Keratinocyte (primary cell): ENCODE measurements around the gene MRPL40. TPM values are rescaled to one million over a fixed set of nuclear protein-coding genes. Genes with fewer than 3 reads are reported as not detected.

ENCODE experiments used
- DNase-seq: peaks from one replicate; pipeline ENCODE4 v3.0.0-alpha.2; 2011; ENCODE audit warnings: low read depth, missing footprints, low spot score
- FAIRE-seq: peaks from 2 replicates; lab custom pipeline; 2011; peaks lifted over from hg19 to GRCh38; lab: Jason Lieb, UNC
- H2AFZ ChIP-seq: 2 replicates; pipeline ENCODE4 v1.6.0; 2012; ENCODE audit warnings: low read length, control low read depth, inconsistent platforms; ENCODE audit not compliant: control insufficient read depth
- H3K27ac ChIP-seq: 2 replicates; pipeline ENCODE4 v1.5.1; 2011; ENCODE audit warnings: low read length; ENCODE audit not compliant: control insufficient read depth, insufficient read depth
- H3K27me3 ChIP-seq: 3 replicates; pipeline ENCODE4 v1.6.0; 2011; ENCODE audit warnings: low read length; ENCODE audit not compliant: control insufficient read depth, insufficient read depth; ENCODE audit errors: extremely low read depth
- H3K36me3 ChIP-seq, 2 experiments: 2 replicates in 1 of 2; 3 replicates in 1 of 2; pipeline ENCODE4 v1.5.1; 2011; ENCODE audit warnings: low read length in 2 of 2, mild to moderate bottlenecking in 1 of 2; ENCODE audit not compliant: control insufficient read depth in 2 of 2, insufficient read depth in 2 of 2; ENCODE audit errors: extremely low read depth in 1 of 2
- H3K4me1 ChIP-seq: 3 replicates; pipeline ENCODE4 v1.5.1; 2011; ENCODE audit warnings: low read length; ENCODE audit not compliant: control insufficient read depth, insufficient read depth; ENCODE audit errors: extremely low read depth
- H3K4me2 ChIP-seq: 3 replicates; pipeline ENCODE4 v1.6.0; 2011; ENCODE audit warnings: low read depth, low read length; ENCODE audit not compliant: control insufficient read depth, insufficient read depth; ENCODE audit errors: extremely low read depth
- H3K4me3 ChIP-seq, 3 experiments: fragments of 200-600 bp in 1 of 3; sonication (generic) in 1 of 3; 2 replicates in 2 of 3; 3 replicates in 1 of 3; pipeline ENCODE4 v1.5.1; 2011 to 2016; ENCODE audit warnings: low read length in 3 of 3, mild to moderate bottlenecking in 3 of 3, control low read depth in 2 of 3, inconsistent platforms in 1 of 3, low read depth in 1 of 3, mixed read lengths in 1 of 3, mixed run types in 1 of 3, moderate library complexity in 1 of 3; ENCODE audit not compliant: control insufficient read depth in 2 of 3, insufficient read depth in 2 of 3; ENCODE audit errors: extremely low read depth in 1 of 3
- H3K79me2 ChIP-seq: 2 replicates; pipeline ENCODE4 v1.6.0; 2012; ENCODE audit warnings: low read length; ENCODE audit not compliant: control insufficient read depth, insufficient read depth
- H3K9ac ChIP-seq: 3 replicates; pipeline ENCODE4 v1.6.0; 2011; ENCODE audit warnings: low read length; ENCODE audit not compliant: control insufficient read depth, insufficient read depth; ENCODE audit errors: extremely low read depth
- H3K9me1 ChIP-seq: 3 replicates; pipeline ENCODE4 v1.6.0; 2011; ENCODE audit warnings: low read length; ENCODE audit not compliant: control insufficient read depth, insufficient read depth; ENCODE audit errors: extremely low read depth
- H3K9me3 ChIP-seq: 2 replicates; pipeline ENCODE4 v1.5.1; 2012; ENCODE audit warnings: low read depth, low read length; ENCODE audit not compliant: control insufficient read depth
- H4K20me1 ChIP-seq: 3 replicates; pipeline ENCODE4 v1.6.0; 2011; ENCODE audit warnings: low read length; ENCODE audit not compliant: control insufficient read depth, insufficient read depth; ENCODE audit errors: extremely low read depth
- CTCF ChIP-seq, 3 experiments: IDR thresholded peaks in 1 of 3; conservative IDR thresholded peaks in 1 of 3; optimal IDR thresholded peaks in 1 of 3; 2 replicates in 2 of 3; 3 replicates in 1 of 3; pipeline versions ENCODE3 to v1.5.1; 2011; ENCODE audit warnings: low read length in 3 of 3, mild to moderate bottlenecking in 3 of 3, moderate library complexity in 2 of 3, control low read depth in 1 of 3, inconsistent platforms in 1 of 3; ENCODE audit not compliant: insufficient read depth in 2 of 3; ENCODE audit errors: extremely low read depth in 1 of 3
- EZH2 ChIP-seq: IDR thresholded peaks from one replicate; pipeline ENCODE4 v1.6.1; 2012; ENCODE audit warnings: inconsistent platforms, mild to moderate bottlenecking, low read length, moderate library complexity
- dilution Hi-C: fragments of 300-500 bp; cut with MboI; formaldehyde crosslinking; loops from one replicate; pipeline ENCODE4 v1.7.0; 2020; ENCODE audit warnings: low sequenced_read_pairs; ENCODE audit not compliant: extremely low pct_ligation_motif_present
- polyA plus RNA-seq, 5 experiments: library from polyadenylated mRNA; depleted of rRNA in 3 of 5; stranded (reverse) in 3 of 5; stranded (forward) in 1 of 5; unstranded in 1 of 5; fragments of >200 nt; gene quantifications; 1 replicate in 1 of 5; 2 replicates in 3 of 5; 3 replicates in 1 of 5; pipeline versions ENCODE4 v1.2.1 to v1.2.3, GENCODE V29; 2011 to 2012; ENCODE audit warnings: missing spikeins in 2 of 5, low read depth in 1 of 5, low replicate concordance in 1 of 5

The MRPL40 gene
- polyA plus RNA-seq, 1 donor (not counting 4 experiments of a cell fraction or from before 2014, with no cell fraction given): 46.3 TPM

GRCh38 chr22:19424186-19424500 lies 8.2 kb upstream of the MRPL40 start:
- Histone ChIP-seq H3K4me1 (peaks cover 18% of the 10 kb centered on the region), H3K27ac (no peak overlapping the region), H3K36me3 (peaks cover 2 to 20% of the 10 kb centered on the region in 2 experiments), H3K9me1 (peaks cover 10% of the 10 kb centered on the region), H3K4me2 (no peak overlapping the region), H3K9ac (no peak overlapping the region), H2AFZ (no peak overlapping the region), H4K20me1 (peaks cover 54% of the 10 kb centered on the region), H3K9me3 (no peaks in the 10 kb centered on the region), H3K4me3 (no peak overlapping the region), H3K27me3 (no peaks in the 10 kb centered on the region), H3K79me2 (peaks cover 96% of the 10 kb centered on the region)
- DNase-seq (no peak), FAIRE-seq (no peak)
- TF ChIP-seq CTCF (optimal IDR thresholded peaks at IDR 0.05 in 1 of 3, IDR thresholded peaks at IDR 0.05 in 1 of 3, conservative IDR thresholded peaks at IDR 0.05 in 1 of 3; ENCODE audit: extremely low read depth in 1 of 3, insufficient read depth in 2 of 3, low read length in 3 of 3) (no peak), EZH2 (no peak)
- dilution Hi-C loops: no loop called here

GRCh38 chr22:19429950-19430889 lies 2.1 kb upstream of the MRPL40 start:
- no peak for TF ChIP-seq EZH2
- no peak for TF ChIP-seq CTCF (optimal IDR thresholded peaks at IDR 0.05 in 1 of 3, IDR thresholded peaks at IDR 0.05 in 1 of 3, conservative IDR thresholded peaks at IDR 0.05 in 1 of 3; ENCODE audit: extremely low read depth in 1 of 3, insufficient read depth in 2 of 3, low read length in 3 of 3)
- Histone ChIP-seq H3K9me1 (peaks cover 2% of the 10 kb centered on the region), H3K9ac (peak overlapping the region; percentile 88), H3K36me3 (peaks cover 2 to 22% of the 10 kb centered on the region in 2 experiments), H2AFZ (no peak overlapping the region), H3K4me3 (peak overlapping the region; percentile 92 to 96 (median 95)), H3K27ac (peak overlapping the region; percentile 69), H3K4me1 (peaks cover 25% of the 10 kb centered on the region), H3K9me3 (no peaks in the 10 kb centered on the region), H4K20me1 (peaks cover 24% of the 10 kb centered on the region), H3K4me2 (peak overlapping the region; percentile 96), H3K27me3 (no peaks in the 10 kb centered on the region), H3K79me2 (peaks cover 58% of the 10 kb centered on the region)
- DNase-seq: no peak
- dilution Hi-C loops: no loop called here
- no peak for FAIRE-seq
